HAP-1 (cell line): ENCODE measurements around the gene KRT26.
"Not testable (repeated sequence)": the region's sequence is repeated elsewhere in the genome, so short reads cannot be mapped to it uniquely, and the experiment has no call there.

Source experiments
- DNase-seq, 2 experiments: peaks; one replicate each; pipeline ENCODE4 v3.0.0-alpha.2; 2016 to 2020; ENCODE audit warnings: low spot score in 2 of 2
- H3K27me3 ChIP-seq: fragments of 250-450 bp; sonication (Bioruptor Pico); 2 replicates; pipeline ENCODE4 v1.5.1; 2020; ENCODE audit warnings: low read depth, mild to moderate bottlenecking, moderate library complexity
- H3K36me3 ChIP-seq: fragments of 250-450 bp; sonication (Bioruptor Pico); replicated peaks from 2 replicates; pipeline ENCODE4 v1.5.1; 2020; ENCODE audit warnings: mild to moderate bottlenecking
- H3K4me1 ChIP-seq: fragments of 250-450 bp; sonication (Bioruptor Pico); 2 replicates; pipeline ENCODE4 v1.5.1; 2020; ENCODE audit warnings: mild to moderate bottlenecking
- H3K4me3 ChIP-seq: fragments of 250-450 bp; sonication (Bioruptor Pico); 2 replicates; pipeline ENCODE4 v1.5.1; 2020; ENCODE audit warnings: mild to moderate bottlenecking, moderate library complexity
- H3K9me3 ChIP-seq: fragments of 250-450 bp; sonication (Bioruptor Pico); 2 replicates; pipeline ENCODE4 v1.5.1; 2020; ENCODE audit warnings: mild to moderate bottlenecking, moderate library complexity
- in situ Hi-C: fragments of 300-500 bp; cut with MboI; formaldehyde crosslinking; loops from 3 replicates; pipeline ENCODE4 v1.14.3; 2020; ENCODE audit warnings: low sequenced_read_pairs, inconsistent platforms, mixed read lengths

KRT26 gene

DNA sequence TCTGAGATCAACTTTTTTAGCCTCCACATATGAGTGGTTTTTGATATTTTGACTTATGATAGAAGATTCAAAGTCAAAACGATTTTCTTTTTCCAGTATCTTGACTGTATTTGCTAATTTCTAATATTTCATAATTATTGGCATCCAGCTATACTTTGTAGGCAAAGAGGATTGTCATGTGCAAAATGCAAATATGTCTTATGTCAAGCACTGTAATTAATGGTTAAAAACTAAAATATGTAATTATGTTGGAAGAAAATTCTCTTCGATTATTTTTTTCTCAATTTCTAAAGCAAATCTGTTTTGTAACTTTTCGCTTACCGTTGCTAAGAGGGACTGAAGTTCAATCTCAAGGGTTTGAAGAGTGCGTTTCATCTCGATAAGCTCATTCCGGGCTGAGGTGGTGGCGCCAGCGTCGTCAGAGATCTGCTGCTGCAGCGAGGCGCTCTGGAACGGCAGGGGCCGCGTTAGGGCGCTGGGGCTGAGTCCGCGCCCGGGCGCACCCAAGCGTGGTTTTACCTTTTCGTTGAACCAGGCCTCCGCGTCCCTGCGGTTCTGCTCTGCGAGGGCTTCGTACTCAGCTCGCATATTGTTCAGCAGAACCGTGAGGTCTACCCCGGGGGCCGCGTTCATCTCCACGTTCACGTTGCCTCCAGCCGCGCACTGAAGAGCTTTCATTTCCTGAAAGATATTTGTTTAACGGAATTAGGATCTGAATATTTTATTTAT is 7.3 kb upstream of the KRT26 start:
- Histone ChIP-seq H3K9me3 (no peaks in the 10 kb centered on the region), H3K36me3 (no peaks in the 10 kb centered on the region), H3K4me1 (no peaks in the 10 kb centered on the region), H3K27me3 (peaks cover 29% of the 10 kb centered on the region), H3K4me3 (peak overlapping the region; percentile 10)
- DNase-seq = peak in 1 of 2 experiments; percentile 45
- in situ Hi-C loops = no loop called here

DNA sequence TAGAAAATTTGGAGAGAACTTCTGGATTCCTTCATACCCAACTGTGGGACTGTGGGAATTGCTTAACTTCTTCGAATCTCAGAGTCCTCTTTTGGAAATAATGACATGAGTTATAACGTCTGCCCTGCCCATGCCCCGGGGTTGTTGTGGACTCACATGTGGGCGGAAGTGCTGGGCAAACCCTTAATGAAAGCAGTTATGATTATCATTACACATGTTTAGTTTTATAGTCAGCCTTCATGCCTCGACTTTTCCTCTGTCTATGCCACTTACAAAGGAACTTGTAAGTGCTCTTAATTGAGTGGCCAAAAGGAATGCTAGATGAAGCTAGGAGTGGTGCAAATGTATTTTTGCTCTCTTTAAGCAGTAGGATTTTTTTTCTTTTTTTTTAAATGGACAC is 6.5 kb upstream of the KRT26 start:
- Histone ChIP-seq H3K36me3 (no peaks in the 10 kb centered on the region), H3K9me3 (no peaks in the 10 kb centered on the region), H3K27me3 (peaks cover 35% of the 10 kb centered on the region), H3K4me1 (no peaks in the 10 kb centered on the region), H3K4me3 (no peak overlapping the region)
- no peak for DNase-seq
- in situ Hi-C loops = no loop called here

DNA sequence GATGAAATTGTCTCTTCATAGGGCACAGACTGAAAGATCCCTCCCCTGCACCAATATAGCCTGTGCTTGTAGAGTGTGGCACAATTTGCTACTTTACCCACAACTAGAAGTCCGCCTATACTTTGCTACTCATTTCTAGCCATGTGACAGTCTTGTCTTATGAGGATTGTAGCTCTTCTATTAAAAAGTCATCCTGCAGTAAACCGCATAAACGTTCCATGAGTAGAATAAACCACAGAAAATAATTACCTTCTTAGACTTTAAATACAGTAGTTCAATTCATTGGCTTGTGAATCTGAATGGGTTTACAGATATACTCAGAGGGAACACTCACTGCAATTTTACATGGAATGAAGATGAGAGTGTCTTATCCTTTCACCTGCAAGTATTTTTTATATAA is 6.0 kb upstream of the KRT26 start:
- no peaks in the 10 kb centered on the region for H3K4me1 ChIP-seq
- no peak overlapping the region for H3K4me3 ChIP-seq
- in situ Hi-C loops = no loop called here
- H3K27me3 ChIP-seq = peaks cover 38% of the 10 kb centered on the region
- no peaks in the 10 kb centered on the region for H3K9me3 ChIP-seq
- H3K36me3 ChIP-seq = no peaks in the 10 kb centered on the region
- DNase-seq = no peak

DNA sequence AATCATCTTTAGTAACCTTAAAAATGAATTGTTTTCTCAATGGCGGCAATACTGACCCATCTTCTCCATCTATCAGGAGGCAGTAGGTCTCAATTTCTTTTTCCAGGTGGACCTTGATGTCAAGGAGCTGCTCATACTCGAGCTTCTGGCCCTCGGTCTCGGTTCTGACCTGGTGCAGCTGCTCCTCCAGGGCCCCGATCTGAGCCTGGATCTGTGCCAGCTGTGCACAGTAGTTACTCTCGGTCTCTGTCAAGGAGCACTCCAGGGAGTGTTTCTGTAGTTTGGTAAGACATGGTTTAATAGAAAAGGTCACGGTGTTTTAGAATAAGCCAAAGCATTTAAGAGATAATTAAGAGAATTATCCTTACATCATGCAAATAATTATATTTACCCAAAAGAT is 5.5 kb upstream of the KRT26 start:
- Histone ChIP-seq H3K27me3 (peaks cover 38% of the 10 kb centered on the region), H3K4me3 (no peak overlapping the region), H3K4me1 (no peaks in the 10 kb centered on the region), H3K9me3 (no peaks in the 10 kb centered on the region), H3K36me3 (no peaks in the 10 kb centered on the region)
- in situ Hi-C loops = no loop called here
- DNase-seq = peak in 1 of 2 experiments; percentile 12

DNA sequence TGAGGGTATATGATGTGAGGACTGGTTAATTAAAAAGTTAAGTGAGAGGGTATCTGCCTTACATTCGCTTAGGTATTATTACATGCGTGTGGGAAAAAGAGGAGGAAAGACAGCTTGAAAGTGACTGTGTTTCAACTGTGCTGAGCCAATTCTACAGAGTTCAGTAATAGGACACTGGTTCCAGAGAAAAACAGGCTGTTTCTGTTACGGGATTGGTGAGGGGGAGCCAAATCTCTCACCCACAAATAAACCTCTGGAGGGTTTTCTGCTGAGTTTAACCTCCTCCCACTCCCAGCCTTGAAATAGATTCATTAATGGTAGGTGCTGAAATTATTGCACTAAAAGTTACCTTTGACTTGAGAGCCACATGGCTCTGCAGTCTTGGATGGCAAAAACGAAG is 3.9 kb upstream of the KRT26 start:
- no peak for DNase-seq
- H3K9me3 ChIP-seq = no peaks in the 10 kb centered on the region
- H3K36me3 ChIP-seq = no peaks in the 10 kb centered on the region
- no peak overlapping the region for H3K4me3 ChIP-seq
- peaks cover 50% of the 10 kb centered on the region for H3K27me3 ChIP-seq
- no peaks in the 10 kb centered on the region for H3K4me1 ChIP-seq
- in situ Hi-C loops = no loop called here

DNA sequence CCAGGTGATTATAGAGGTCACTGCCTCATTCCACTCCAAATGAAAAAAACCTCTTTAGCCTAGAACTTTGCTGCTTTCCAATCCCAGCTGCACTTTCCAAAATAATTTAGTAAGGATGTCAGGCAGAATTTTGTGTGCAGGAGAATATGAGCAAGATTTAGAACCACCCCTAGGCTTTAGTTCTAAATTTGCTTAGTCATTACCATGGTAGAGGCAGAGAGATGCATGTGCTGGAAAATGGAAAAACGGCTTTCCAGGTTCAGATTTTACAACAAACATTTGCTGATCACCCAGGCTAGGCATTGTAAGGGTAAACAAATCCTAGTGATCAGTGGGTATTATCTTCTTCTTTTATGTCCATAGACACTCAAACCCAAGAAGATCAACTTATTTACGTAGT is 6.3 kb downstream of the KRT26 start:
- DNase-seq = no peak
- H3K4me1 ChIP-seq = no peaks in the 10 kb centered on the region
- peaks cover 6% of the 10 kb centered on the region; the same call in 1 of the 2 replicates for H3K27me3 ChIP-seq
- no peak overlapping the region for H3K4me3 ChIP-seq
- H3K36me3 ChIP-seq = no peaks in the 10 kb centered on the region
- H3K9me3 ChIP-seq = no peaks in the 10 kb centered on the region
- in situ Hi-C loops = no loop called here

DNA sequence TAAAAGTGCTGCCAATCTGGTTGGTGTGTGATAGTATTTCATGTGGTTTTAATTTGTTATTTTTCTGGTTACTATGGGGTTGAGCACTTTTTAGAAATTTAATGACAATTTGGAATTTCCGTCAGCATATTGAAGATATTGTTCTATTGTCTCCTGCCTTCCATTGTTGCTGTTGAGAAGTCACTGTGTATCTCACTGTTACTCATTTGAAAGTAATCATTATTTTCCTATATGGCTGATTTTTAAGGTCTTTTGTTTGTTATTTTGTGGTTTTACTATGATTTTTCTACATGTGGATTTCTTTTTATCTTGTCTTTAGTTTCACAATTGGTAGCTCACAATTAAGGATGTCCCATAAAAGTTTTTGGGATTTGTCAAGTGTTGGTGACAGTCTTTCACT is 8.2 kb downstream of the KRT26 start:
- in situ Hi-C loops = no loop called here
- Histone ChIP-seq H3K9me3 (no peaks in the 10 kb centered on the region), H3K4me1 (no peaks in the 10 kb centered on the region), H3K36me3 (no peaks in the 10 kb centered on the region), H3K4me3 (no peak overlapping the region), H3K27me3 (no peaks in the 10 kb centered on the region)
- no peak for DNase-seq

DNA sequence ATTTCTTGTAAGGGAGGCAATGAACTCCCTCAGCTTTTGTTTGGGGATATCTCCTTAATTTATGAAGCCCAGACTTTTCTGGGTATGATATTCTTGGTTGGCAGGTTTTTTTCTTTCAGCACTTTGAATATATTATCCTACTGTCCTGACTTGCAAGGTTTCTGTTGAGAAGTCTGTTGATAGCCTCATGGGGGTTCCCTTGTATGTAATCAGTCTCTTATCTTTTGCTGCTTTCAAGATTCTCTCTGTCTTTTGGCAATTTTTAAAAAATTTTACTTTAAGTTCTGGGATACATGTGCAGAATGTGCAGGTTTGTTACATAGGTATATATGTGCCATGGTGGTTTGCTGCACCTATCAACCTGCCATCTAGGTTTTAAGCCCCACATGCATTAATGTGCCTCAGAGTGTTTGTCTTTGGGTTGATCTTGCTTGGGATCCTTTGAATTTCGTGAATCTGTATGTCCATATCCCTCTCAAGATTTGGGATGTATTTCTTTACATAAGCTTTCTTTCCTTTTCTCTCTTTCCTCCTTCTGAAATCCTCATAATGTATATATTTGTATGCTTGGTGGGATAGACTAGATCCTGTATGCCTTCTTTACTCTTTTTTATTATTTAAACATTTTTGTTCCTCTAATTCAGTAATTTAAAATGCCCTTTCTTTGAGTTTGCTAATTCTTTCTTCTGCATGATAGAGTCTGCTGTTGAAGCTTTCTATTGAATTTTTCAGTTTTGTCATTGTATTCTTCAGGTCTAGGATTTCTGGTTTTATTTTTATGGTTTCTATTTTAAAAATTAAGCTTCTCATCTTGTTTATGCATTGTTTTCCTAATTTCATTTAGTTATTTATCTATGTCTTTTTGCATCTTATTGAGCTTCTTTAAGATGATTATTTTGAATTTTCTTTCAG is 11.6 kb downstream of the KRT26 start:
- no peaks in the 10 kb centered on the region for H3K36me3 ChIP-seq
- H3K4me1 ChIP-seq = no peaks in the 10 kb centered on the region
- no peaks in the 10 kb centered on the region for H3K9me3 ChIP-seq
- in situ Hi-C loops = no loop called here
- H3K27me3 ChIP-seq = no peaks in the 10 kb centered on the region
- H3K4me3 ChIP-seq = no peak overlapping the region
- no peak for DNase-seq

DNA sequence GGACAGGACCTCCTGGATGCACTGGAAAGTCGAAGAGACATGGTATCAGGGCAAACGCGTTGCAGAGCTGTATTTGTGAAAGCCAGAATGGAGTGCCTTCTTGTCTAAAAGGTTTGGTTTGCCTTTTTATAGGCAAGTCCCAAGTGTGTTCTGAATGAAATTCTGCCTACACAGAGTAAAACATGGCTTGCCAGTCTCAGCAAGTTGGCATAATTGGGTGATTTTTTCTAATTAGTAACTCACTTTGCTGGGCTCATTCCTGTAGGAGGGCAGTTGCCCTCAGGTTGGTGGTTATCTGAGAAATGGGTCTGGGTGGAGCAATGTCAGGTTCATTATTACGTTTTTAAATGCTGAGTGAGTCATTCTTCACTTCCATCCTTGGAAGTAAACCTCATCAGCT is 16.8 kb downstream of the KRT26 start, which contains the start of gene KRT25:
Gene KRT25 (minus strand): TSS at position 101 of the 400 bp plus-strand sequence. CDS start 60 bp downstream, at position 41.
- Histone ChIP-seq H3K4me1 (no peaks in the 10 kb centered on the region), H3K9me3 (no peaks in the 10 kb centered on the region), H3K4me3 (no peak within 1 kb of the TSS), H3K36me3 (no peaks in the 10 kb centered on the region), H3K27me3 (peaks cover 7% of the 10 kb centered on the region; the same call in 1 of the 2 replicates)
- no peak for DNase-seq
- in situ Hi-C loops = no loop called here

DNA sequence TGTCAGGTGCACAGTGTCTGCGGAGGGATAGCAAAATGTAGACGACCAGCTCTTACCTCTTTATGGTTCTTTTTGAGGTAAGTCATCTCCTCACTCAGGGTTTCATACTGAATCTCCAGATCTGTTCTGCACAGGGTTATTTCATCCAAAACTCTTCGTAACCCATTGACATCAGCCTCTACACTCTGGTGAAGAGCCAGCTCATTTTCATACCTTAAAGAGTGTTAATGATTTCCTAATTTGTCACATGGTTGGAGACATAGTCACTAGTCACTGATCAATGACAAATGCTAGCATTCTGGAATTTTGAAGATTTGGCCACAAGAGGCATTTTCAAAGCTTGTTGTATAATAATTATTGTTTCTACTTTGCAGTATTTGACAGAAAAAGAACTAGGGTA is 18.2 kb downstream of the KRT26 start:
- in situ Hi-C loops = no loop called here
- H3K9me3 ChIP-seq = no peaks in the 10 kb centered on the region
- no peaks in the 10 kb centered on the region for H3K4me1 ChIP-seq
- H3K36me3 ChIP-seq = no peaks in the 10 kb centered on the region
- no peak overlapping the region for H3K4me3 ChIP-seq
- peaks cover 7% of the 10 kb centered on the region; the same call in 1 of the 2 replicates for H3K27me3 ChIP-seq
- DNase-seq = no peak

DNA sequence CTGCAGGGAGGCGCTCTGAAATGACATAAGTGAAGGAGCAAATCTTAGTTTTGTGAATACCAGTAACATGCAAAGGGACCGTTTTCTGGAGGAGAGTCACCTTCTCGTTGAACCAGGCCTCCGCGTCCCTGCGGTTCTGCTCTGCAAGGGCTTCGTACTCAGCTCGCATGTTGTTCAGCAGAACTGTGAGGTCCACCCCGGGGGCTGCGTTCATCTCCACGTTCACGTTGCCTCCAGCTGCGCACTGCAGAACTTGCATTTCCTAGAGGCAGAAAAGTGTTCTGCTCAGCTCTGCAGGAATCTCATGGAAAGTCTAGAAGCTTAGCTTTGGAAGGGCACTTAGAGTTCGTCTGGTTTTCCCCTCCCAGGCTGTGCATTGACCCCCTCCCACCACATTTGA is 20.9 kb downstream of the KRT26 start:
- Histone ChIP-seq H3K9me3 (no peaks in the 10 kb centered on the region), H3K4me3 (no peak overlapping the region), H3K36me3 (no peaks in the 10 kb centered on the region), H3K4me1 (no peaks in the 10 kb centered on the region), H3K27me3 (peaks cover 7% of the 10 kb centered on the region; the same call in 1 of the 2 replicates)
- no peak for DNase-seq
- in situ Hi-C loops = no loop called here

DNA sequence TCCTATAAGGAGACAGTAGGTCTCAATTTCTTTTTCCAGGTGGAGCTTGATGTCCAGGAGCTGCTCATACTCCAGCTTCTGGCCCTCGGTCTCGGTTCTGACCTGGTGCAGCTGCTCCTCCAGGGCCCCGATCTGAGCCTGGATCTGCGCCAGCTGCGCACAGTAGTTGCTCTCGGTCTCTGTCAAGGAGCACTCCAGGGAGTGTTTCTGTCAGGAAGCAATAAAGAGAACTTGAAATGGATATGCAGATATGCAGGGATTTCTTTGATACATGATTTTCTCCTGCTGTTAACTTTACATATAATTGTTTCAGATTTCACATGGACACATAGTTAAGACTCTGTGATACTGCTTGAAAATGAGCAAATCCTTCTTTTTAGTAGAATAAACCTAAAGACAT is 21.6 kb downstream of the KRT26 start:
- in situ Hi-C loops = no loop called here
- no peak overlapping the region for H3K4me3 ChIP-seq

DNA sequence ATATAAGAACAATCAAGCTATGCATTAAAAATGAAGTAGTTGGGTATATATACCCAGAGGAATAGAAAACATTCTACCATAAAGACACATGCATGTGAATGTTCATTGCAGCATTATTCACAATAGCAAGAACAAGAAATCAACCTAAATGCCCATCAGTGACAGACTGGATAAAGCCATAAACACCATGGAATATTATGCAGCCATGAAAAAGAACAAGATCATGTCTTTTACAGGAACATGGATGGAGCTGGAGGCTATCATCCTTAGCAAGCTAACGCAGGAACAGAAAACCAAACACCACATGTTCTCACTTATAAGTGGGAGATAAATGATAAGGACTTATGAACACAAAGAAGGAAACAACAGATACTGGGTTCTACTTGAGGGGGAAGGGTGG is 23.3 kb downstream of the KRT26 start:
- H3K36me3 ChIP-seq, DNase-seq, H3K4me3 ChIP-seq, H3K27me3 ChIP-seq, in situ Hi-C loops, H3K4me1 ChIP-seq, H3K9me3 ChIP-seq: not testable (repeated sequence)

More for the DNA sequence above, 21.6 kb downstream of the KRT26 start:
- DNase-seq = no peak
- H3K36me3 ChIP-seq = no peaks in the 10 kb centered on the region
- H3K9me3 ChIP-seq = no peaks in the 10 kb centered on the region
- H3K27me3 ChIP-seq = peaks cover 7% of the 10 kb centered on the region; the same call in 1 of the 2 replicates
- no peaks in the 10 kb centered on the region for H3K4me1 ChIP-seq

DNA sequence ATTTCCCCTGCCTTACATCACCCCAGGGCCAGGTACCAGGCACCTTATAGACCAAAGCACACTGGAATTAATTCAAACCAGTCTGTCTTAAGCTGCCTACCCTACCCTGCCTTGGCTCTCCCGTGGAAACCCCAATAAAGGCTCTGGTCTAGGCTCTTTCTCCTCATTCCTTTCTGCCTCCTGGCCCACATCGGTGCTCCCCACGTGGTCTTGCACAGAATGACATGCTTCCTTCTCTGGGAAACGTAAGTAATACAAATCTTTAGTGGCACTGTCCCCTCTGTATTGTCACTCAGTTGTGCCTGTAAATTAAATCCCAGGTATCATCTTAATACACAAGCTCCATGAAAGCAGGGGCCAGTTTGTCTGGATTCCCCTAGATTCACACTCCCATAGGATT is 33.4 kb downstream of the KRT26 start:
- in situ Hi-C loops = no loop called here

More for the DNA sequence above, 33.4 kb downstream of the KRT26 start:
- DNase-seq = no peak
- Histone ChIP-seq H3K4me1 (no peaks in the 10 kb centered on the region), H3K9me3 (no peaks in the 10 kb centered on the region), H3K36me3 (no peaks in the 10 kb centered on the region), H3K4me3 (no peak overlapping the region), H3K27me3 (peaks cover 16% of the 10 kb centered on the region)
